SK-N-SH treated with all-trans-retinoic acid at 6 μM for 48 hours (cell line): ENCODE results near the gene SYNJ2.

Experiments
- ARNTL ChIP-seq: fragments of 450-650 bp; formaldehyde crosslinking; IDR thresholded peaks from 2 replicates; pipeline ENCODE4 v1.5.0; 2020; ENCODE audit warnings: low read depth, mild to moderate bottlenecking, moderate library complexity, borderline replicate concordance
- TOX ChIP-seq: fragments of 250-450 bp; sonication (Bioruptor Pico); IDR thresholded peaks from 2 replicates; pipeline ENCODE4 v1.8.0; 2021; ENCODE audit warnings: mild to moderate bottlenecking, moderate library complexity, borderline replicate concordance
- TF ChIP-seq, protein P1 (sequence below): fragments of 250-450 bp; sonication (Bioruptor Pico); IDR thresholded peaks from 2 replicates; pipeline ENCODE4 v1.8.0; 2020; ENCODE audit warnings: mild to moderate bottlenecking, moderate library complexity, borderline replicate concordance
- TF ChIP-seq, protein P2 (sequence below): fragments of 250-450 bp; sonication (Bioruptor Pico); IDR thresholded peaks from 2 replicates; pipeline ENCODE4 v1.5.1; 2020; ENCODE audit warnings: low read depth, mild to moderate bottlenecking, moderate library complexity
- TF ChIP-seq, protein P3 (sequence below): fragments of 250-450 bp; sonication (Bioruptor Pico); IDR thresholded peaks from 2 replicates; pipeline ENCODE4 v1.5.1; 2021; ENCODE audit warnings: mild to moderate bottlenecking, moderate library complexity

DNA sequence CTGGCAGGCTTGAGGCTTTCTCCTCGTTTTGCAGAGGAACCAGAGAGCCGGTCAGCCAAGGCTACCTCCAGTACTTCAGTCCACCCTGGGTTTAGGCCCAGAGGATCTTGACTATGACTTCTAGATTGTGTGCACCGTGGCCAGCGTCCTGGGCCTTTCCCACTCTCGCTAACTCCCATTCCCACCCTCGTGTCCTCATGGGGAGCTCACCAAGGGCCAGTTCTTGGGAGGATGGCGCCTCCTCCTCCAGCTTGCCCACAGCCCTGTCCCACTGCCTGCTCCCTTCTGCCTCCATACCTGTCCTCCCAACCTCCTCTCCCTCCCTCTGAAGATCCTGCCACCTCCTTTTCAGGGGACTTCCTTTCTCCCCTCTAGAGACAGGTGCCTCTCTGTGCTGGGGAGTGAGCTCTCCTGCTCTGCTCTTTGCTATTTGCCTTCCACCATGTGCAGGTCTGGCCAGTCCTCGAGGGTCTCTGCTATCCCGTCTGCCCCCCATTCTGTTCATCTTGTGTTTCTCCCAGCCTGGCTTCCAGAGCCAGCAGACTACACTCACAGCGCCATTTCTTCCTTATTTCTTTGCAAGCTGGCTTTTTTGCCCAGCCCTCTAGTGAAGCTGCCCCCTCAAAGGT, 4.4 kb upstream of the SYNJ2 start:
- TF ChIP-seq, protein P1, sequence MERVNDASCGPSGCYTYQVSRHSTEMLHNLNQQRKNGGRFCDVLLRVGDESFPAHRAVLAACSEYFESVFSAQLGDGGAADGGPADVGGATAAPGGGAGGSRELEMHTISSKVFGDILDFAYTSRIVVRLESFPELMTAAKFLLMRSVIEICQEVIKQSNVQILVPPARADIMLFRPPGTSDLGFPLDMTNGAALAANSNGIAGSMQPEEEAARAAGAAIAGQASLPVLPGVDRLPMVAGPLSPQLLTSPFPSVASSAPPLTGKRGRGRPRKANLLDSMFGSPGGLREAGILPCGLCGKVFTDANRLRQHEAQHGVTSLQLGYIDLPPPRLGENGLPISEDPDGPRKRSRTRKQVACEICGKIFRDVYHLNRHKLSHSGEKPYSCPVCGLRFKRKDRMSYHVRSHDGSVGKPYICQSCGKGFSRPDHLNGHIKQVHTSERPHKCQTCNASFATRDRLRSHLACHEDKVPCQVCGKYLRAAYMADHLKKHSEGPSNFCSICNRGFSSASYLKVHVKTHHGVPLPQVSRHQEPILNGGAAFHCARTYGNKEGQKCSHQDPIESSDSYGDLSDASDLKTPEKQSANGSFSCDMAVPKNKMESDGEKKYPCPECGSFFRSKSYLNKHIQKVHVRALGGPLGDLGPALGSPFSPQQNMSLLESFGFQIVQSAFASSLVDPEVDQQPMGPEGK (CRISPR knock-in tag), result no peak
- TF ChIP-seq ARNTL (CRISPR knock-in tag), result no peak
- no peak for TF ChIP-seq TOX (CRISPR knock-in tag)
- TF ChIP-seq, protein P2, sequence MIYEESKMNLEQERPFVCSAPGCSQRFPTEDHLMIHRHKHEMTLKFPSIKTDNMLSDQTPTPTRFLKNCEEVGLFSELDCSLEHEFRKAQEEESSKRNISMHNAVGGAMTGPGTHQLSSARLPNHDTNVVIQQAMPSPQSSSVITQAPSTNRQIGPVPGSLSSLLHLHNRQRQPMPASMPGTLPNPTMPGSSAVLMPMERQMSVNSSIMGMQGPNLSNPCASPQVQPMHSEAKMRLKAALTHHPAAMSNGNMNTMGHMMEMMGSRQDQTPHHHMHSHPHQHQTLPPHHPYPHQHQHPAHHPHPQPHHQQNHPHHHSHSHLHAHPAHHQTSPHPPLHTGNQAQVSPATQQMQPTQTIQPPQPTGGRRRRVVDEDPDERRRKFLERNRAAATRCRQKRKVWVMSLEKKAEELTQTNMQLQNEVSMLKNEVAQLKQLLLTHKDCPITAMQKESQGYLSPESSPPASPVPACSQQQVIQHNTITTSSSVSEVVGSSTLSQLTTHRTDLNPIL (CRISPR knock-in tag), result no peak
- TF ChIP-seq, protein P3, sequence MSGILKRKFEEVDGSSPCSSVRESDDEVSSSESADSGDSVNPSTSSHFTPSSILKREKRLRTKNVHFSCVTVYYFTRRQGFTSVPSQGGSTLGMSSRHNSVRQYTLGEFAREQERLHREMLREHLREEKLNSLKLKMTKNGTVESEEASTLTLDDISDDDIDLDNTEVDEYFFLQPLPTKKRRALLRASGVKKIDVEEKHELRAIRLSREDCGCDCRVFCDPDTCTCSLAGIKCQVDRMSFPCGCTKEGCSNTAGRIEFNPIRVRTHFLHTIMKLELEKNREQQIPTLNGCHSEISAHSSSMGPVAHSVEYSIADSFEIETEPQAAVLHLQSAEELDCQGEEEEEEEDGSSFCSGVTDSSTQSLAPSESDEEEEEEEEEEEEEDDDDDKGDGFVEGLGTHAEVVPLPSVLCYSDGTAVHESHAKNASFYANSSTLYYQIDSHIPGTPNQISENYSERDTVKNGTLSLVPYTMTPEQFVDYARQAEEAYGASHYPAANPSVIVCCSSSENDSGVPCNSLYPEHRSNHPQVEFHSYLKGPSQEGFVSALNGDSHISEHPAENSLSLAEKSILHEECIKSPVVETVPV (CRISPR knock-in tag), result no peak
